Parathyroid adenoma (tissue), 2 donors: ENCODE results near the gene SP2.

ENCODE experiments used
- H2AFZ ChIP-seq: fragments of 300-600 bp; sonication (generic); one replicate; pipeline ENCODE4 v1.7.0; 2017; ENCODE audit warnings: antibody characterized with exemption, mild to moderate bottlenecking
- H3K27ac ChIP-seq: fragments of 300-600 bp; sonication (generic); one replicate; pipeline ENCODE4 v1.7.0; 2017
- H3K27me3 ChIP-seq: fragments of 300-600 bp; sonication (generic); one replicate; pipeline ENCODE4 v1.7.0; 2017; ENCODE audit warnings: low read length; ENCODE audit not compliant: control insufficient read depth, insufficient read depth
- H3K36me3 ChIP-seq: fragments of 300-600 bp; sonication (generic); one replicate; pipeline ENCODE4 v1.7.0; 2017; ENCODE audit warnings: low read length; ENCODE audit not compliant: control insufficient read depth, insufficient read depth
- H3K4me1 ChIP-seq: fragments of 300-600 bp; sonication (generic); one replicate; pipeline ENCODE4 v1.7.0; 2017; ENCODE audit warnings: control low read depth
- H3K4me2 ChIP-seq: fragments of 300-600 bp; sonication (generic); one replicate; pipeline ENCODE4 v1.7.0; 2017; ENCODE audit warnings: low read length
- H3K4me3 ChIP-seq: fragments of 300-600 bp; sonication (generic); one replicate; pipeline ENCODE4 v1.7.0; 2017; ENCODE audit warnings: low read depth, low read length
- H3K79me2 ChIP-seq: fragments of 300-600 bp; sonication (generic); one replicate; pipeline ENCODE4 v1.7.0; 2017; ENCODE audit warnings: control low read depth
- H3K9ac ChIP-seq: fragments of 300-600 bp; sonication (generic); one replicate; pipeline ENCODE4 v1.7.0; 2017; ENCODE audit warnings: mild to moderate bottlenecking
- H3K9me3 ChIP-seq: fragments of 300-600 bp; sonication (generic); one replicate; pipeline ENCODE4 v1.7.0; 2017; ENCODE audit warnings: low read length; ENCODE audit not compliant: control insufficient read depth
- CTCF ChIP-seq: fragments of 300-600 bp; sonication (generic); IDR thresholded peaks from one replicate; pipeline ENCODE4 v1.7.0; 2017; ENCODE audit warnings: antibody characterized with exemption, mild to moderate bottlenecking
- donor health status: primary hyperparathyroidism.

Gene SP2

GRCh38 chr17:47873200-47874090 lies 22.6 kb upstream of the SP2 start:
- Histone ChIP-seq H3K4me3 (no peak overlapping the region), H2AFZ (no peak overlapping the region), H3K9ac (no peak overlapping the region), H3K79me2 (no peaks in the 10 kb centered on the region), H3K4me2 (no peak overlapping the region), H3K27ac (no peak overlapping the region), H3K36me3 (no peaks in the 10 kb centered on the region), H3K4me1 (peaks cover 15% of the 10 kb centered on the region), H3K9me3 (no peaks in the 10 kb centered on the region), H3K27me3 (no peaks in the 10 kb centered on the region)
- no peak for TF ChIP-seq CTCF

GRCh38 chr17:47875011-47875985 lies 20.7 kb upstream of the SP2 start:
- Histone ChIP-seq H3K27me3 (no peaks in the 10 kb centered on the region), H3K9ac (no peak overlapping the region), H3K4me1 (peaks cover 6% of the 10 kb centered on the region), H3K36me3 (no peaks in the 10 kb centered on the region), H2AFZ (no peak overlapping the region), H3K79me2 (no peaks in the 10 kb centered on the region), H3K9me3 (no peaks in the 10 kb centered on the region), H3K4me3 (no peak overlapping the region), H3K27ac (no peak overlapping the region), H3K4me2 (no peak overlapping the region)
- TF ChIP-seq CTCF = no peak

- Histone ChIP-seq H3K9ac (no peak overlapping the region), H3K27me3 (no peaks in the 10 kb centered on the region), H3K36me3 (no peaks in the 10 kb centered on the region), H3K9me3 (no peaks in the 10 kb centered on the region), H3K4me3 (no peak overlapping the region), H2AFZ (no peak overlapping the region), H3K4me1 (peaks cover 6% of the 10 kb centered on the region), H3K79me2 (no peaks in the 10 kb centered on the region), H3K4me2 (no peak overlapping the region), H3K27ac (no peak overlapping the region)
- TF ChIP-seq CTCF = no peak
Measured at GRCh38 chr17:47877368-47878034, 18.5 kb upstream of the SP2 start.

- no peaks in the 10 kb centered on the region for H3K36me3 ChIP-seq
- no peak overlapping the region for H3K27ac ChIP-seq
- H3K4me2 ChIP-seq = no peak overlapping the region
- no peak overlapping the region for H3K4me3 ChIP-seq
- no peak overlapping the region for H3K9ac ChIP-seq
- no peaks in the 10 kb centered on the region for H3K27me3 ChIP-seq
- peaks cover 10% of the 10 kb centered on the region for H3K4me1 ChIP-seq
- TF ChIP-seq CTCF = no peak
- no peak overlapping the region for H2AFZ ChIP-seq
- no peaks in the 10 kb centered on the region for H3K79me2 ChIP-seq
- no peaks in the 10 kb centered on the region for H3K9me3 ChIP-seq
Measured at GRCh38 chr17:47878203-47879027, 17.6 kb upstream of the SP2 start.
